H9 (cell line): Measurements from ENCODE around the gene DPRX. TPM values are rescaled to one million over a fixed set of nuclear protein-coding genes. Genes with fewer than 3 reads are reported as not detected.

Experiments
- DNase-seq: peaks from one replicate; pipeline ENCODE4 v3.0.0-alpha.2; 2017
- H2AFZ ChIP-seq: one replicate; pipeline ENCODE4 v1.6.1; 2013; ENCODE audit warnings: mild to moderate bottlenecking, low read length, control low read depth, moderate library complexity
- H2AK5ac ChIP-seq: 2 replicates; pipeline ENCODE4 v1.6.1; 2013; ENCODE audit warnings: low read length, control low read depth, mixed read lengths; ENCODE audit not compliant: insufficient read length
- H2BK120ac ChIP-seq: one replicate; pipeline ENCODE4 v1.6.1; 2013; ENCODE audit warnings: low read depth, mild to moderate bottlenecking, low read length, control low read depth, inconsistent platforms; ENCODE audit not compliant: poor library complexity, severe bottlenecking
- H2BK12ac ChIP-seq: 2 replicates; pipeline ENCODE4 v1.6.1; 2013; ENCODE audit warnings: low read length, control low read depth, mixed read lengths, low read depth; ENCODE audit not compliant: insufficient read length
- H2BK15ac ChIP-seq: 2 replicates; pipeline ENCODE4 v1.6.1; 2013; ENCODE audit warnings: low read depth, low read length, control low read depth
- H2BK20ac ChIP-seq: one replicate; pipeline ENCODE4 v1.6.1; 2013; ENCODE audit warnings: low read depth, mild to moderate bottlenecking, low read length, control low read depth, inconsistent platforms; ENCODE audit not compliant: poor library complexity, severe bottlenecking
- H2BK5ac ChIP-seq: 2 replicates; pipeline ENCODE4 v1.6.1; 2013; ENCODE audit warnings: low read length, control low read depth, mixed read lengths; ENCODE audit not compliant: insufficient read length
- H3K14ac ChIP-seq: 2 replicates; pipeline ENCODE4 v1.6.1; 2013; ENCODE audit warnings: low read length, control low read depth; ENCODE audit not compliant: insufficient read depth
- H3K18ac ChIP-seq: 2 replicates; pipeline ENCODE4 v1.6.1; 2013; ENCODE audit warnings: low read depth, mild to moderate bottlenecking, mixed read lengths, low read length, control low read depth; ENCODE audit not compliant: insufficient read length
- H3K23ac ChIP-seq: 2 replicates; pipeline ENCODE4 v1.6.1; 2013; ENCODE audit warnings: low read length, control low read depth, mixed read lengths, low read depth; ENCODE audit not compliant: insufficient read length
- H3K23me2 ChIP-seq: 2 replicates; pipeline ENCODE4 v1.6.1; 2013; ENCODE audit warnings: low read depth, mild to moderate bottlenecking, mixed read lengths, low read length, control low read depth; ENCODE audit not compliant: insufficient read length, poor library complexity, severe bottlenecking
- H3K27ac ChIP-seq: 2 replicates; pipeline ENCODE4 v1.5.1; 2013; ENCODE audit warnings: low read length, control low read depth, mixed read lengths, low read depth; ENCODE audit not compliant: insufficient read length
- H3K27me3 ChIP-seq: 2 replicates; pipeline ENCODE4 v1.6.1; 2013; ENCODE audit warnings: low read length, control low read depth, inconsistent platforms; ENCODE audit not compliant: insufficient read depth
- H3K4ac ChIP-seq: 2 replicates; pipeline ENCODE4 v1.6.1; 2013; ENCODE audit warnings: low read depth, mild to moderate bottlenecking, control low read depth, inconsistent platforms, low read length, moderate library complexity
- H3K4me1 ChIP-seq: 2 replicates; pipeline ENCODE4 v1.6.1; 2013; ENCODE audit warnings: low read length, control low read depth, inconsistent platforms; ENCODE audit not compliant: insufficient read depth
- H3K4me2 ChIP-seq: 2 replicates; pipeline ENCODE4 v1.6.1; 2013; ENCODE audit warnings: low read length, control low read depth, mixed read lengths; ENCODE audit not compliant: insufficient read length, insufficient read depth
- H3K56ac ChIP-seq: 2 replicates; pipeline ENCODE4 v1.6.1; 2013; ENCODE audit warnings: low read depth, mild to moderate bottlenecking, mixed read lengths, low read length, control low read depth; ENCODE audit not compliant: insufficient read length
- H3K79me1 ChIP-seq: 2 replicates; pipeline ENCODE4 v1.6.1; 2013; ENCODE audit warnings: low read depth, mild to moderate bottlenecking, moderate library complexity, low read length, control low read depth, inconsistent platforms; ENCODE audit not compliant: insufficient read depth, poor library complexity, severe bottlenecking
- H3K79me2 ChIP-seq: 2 replicates; pipeline ENCODE4 v1.6.1; 2013; ENCODE audit warnings: low read length, control low read depth, inconsistent platforms; ENCODE audit not compliant: insufficient read depth
- H3K9ac ChIP-seq: 2 replicates; pipeline ENCODE4 v1.6.1; 2013; ENCODE audit warnings: low read length, control low read depth, mixed read lengths; ENCODE audit not compliant: insufficient read length; ENCODE audit errors: extremely low read depth
- H3K9me3 ChIP-seq: one replicate; pipeline ENCODE4 v1.6.1; 2013; ENCODE audit warnings: low read depth, low read length, inconsistent platforms; ENCODE audit not compliant: control insufficient read depth
- H3T11ph ChIP-seq: one replicate; pipeline ENCODE4 v1.6.1; 2013; ENCODE audit warnings: mild to moderate bottlenecking, low read length, control low read depth, inconsistent platforms
- H4K20me1 ChIP-seq: one replicate; pipeline ENCODE4 v1.6.1; 2013; ENCODE audit not compliant: control insufficient read depth, insufficient read length, insufficient read depth
- H4K5ac ChIP-seq: 2 replicates; pipeline ENCODE4 v1.6.1; 2013; ENCODE audit warnings: low read depth, mild to moderate bottlenecking, mixed read lengths, low read length, control low read depth; ENCODE audit not compliant: insufficient read length
- H4K8ac ChIP-seq: replicated peaks from 2 replicates; pipeline ENCODE4 v1.6.1; 2013; ENCODE audit warnings: low read length, control low read depth, mixed read lengths, low read depth; ENCODE audit not compliant: insufficient read length
- H4K91ac ChIP-seq: 2 replicates; pipeline ENCODE4 v1.6.1; 2013; ENCODE audit warnings: low read depth, mild to moderate bottlenecking, moderate library complexity, mixed read lengths, low read length, control low read depth; ENCODE audit not compliant: insufficient read length
- H3K27ac Mint-ChIP-seq, 3 experiments: 2 replicates in 2 of 3; 3 replicates in 1 of 3; pipeline ENCODE4 v1.8.0; 2020 to 2021; ENCODE audit warnings: mixed read lengths in 3 of 3, mild to moderate bottlenecking in 1 of 3, moderate library complexity in 1 of 3
- H3K27me3 Mint-ChIP-seq: 2 replicates; pipeline ENCODE4 v1.8.0; 2021; ENCODE audit warnings: low read depth, mild to moderate bottlenecking, moderate library complexity, mixed read lengths
- H3K36me3 Mint-ChIP-seq, 3 experiments: 2 replicates in 2 of 3; 3 replicates in 1 of 3; pipeline ENCODE4 v1.8.0; 2020 to 2021; ENCODE audit warnings: low read depth in 3 of 3, mixed read lengths in 3 of 3; ENCODE audit not compliant: insufficient read depth in 1 of 3
- H3K4me1 Mint-ChIP-seq, 2 experiments: 2 replicates each; pipeline ENCODE4 v1.8.0; 2020; ENCODE audit warnings: mixed read lengths in 2 of 2
- H3K4me3 Mint-ChIP-seq, 2 experiments: 2 replicates in 1 of 2; 3 replicates in 1 of 2; pipeline ENCODE4 v1.8.0; 2020 to 2021; ENCODE audit warnings: mild to moderate bottlenecking in 2 of 2, mixed read lengths in 2 of 2, moderate library complexity in 1 of 2
- H3K9me3 Mint-ChIP-seq, 2 experiments: 2 replicates in 1 of 2; 3 replicates in 1 of 2; pipeline ENCODE4 v1.8.0; 2020; ENCODE audit warnings: mild to moderate bottlenecking in 2 of 2, mixed read lengths in 2 of 2, moderate library complexity in 1 of 2
- WGBS: extraction: QIAGEN DNeasy Blood & Tissue Kit; methylation state at CpG from one replicate; pipeline ENCODE4 v1.1.7; 2013; ENCODE audit warnings: missing lambda C conversion rate, low lambda C conversion rate, mixed read lengths; ENCODE audit not compliant: insufficient read length; ENCODE audit errors: extremely low coverage; 5-methylcytosine and 5-hydroxymethylcytosine counted together
- total RNA-seq: library from RNA; stranded (reverse); gene quantifications from 2 replicates; pipeline ENCODE4 v1.2.1, GENCODE V29; 2021
- TF ChIP-seq, protein P1 (sequence below): fragments of 200-600 bp; sonication (generic); conservative IDR thresholded peaks from 3 replicates; pipeline ENCODE4 v1.8.0; 2021; ENCODE audit warnings: antibody characterized with exemption, mild to moderate bottlenecking

The DPRX gene
- total RNA-seq, 1 experiment from 2014 or later: not detected

DNA sequence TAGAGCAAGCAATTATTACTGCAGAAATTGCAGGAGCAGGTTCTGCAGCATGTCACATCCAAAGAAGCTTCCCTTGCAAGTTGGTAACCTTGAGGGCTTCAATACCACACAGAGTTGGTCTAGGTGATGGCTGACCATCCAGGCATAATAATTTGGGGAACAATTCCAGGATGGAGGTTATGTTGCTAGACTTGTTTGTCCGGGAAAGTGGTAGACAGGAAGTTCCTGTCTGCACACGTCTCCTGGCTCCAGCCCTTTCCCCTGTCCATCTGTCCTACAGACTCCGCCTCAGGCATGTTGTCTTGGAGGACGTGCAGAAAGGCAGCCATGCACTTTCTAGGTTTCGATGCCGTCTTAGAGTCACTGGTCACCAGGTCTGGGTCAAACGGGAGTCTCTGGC lies 26.0 kb downstream of the DPRX start:
- H2BK15ac ChIP-seq: no peak overlapping the region
- H3K9me3 Mint-ChIP-seq: peaks cover 34 to 39% of the 10 kb centered on the region in 2 experiments
- no peak overlapping the region for H3K56ac ChIP-seq
- H3K27ac Mint-ChIP-seq: peak overlapping the region in 2 of 3 experiments; percentile 63 to 88; a peak in 1 of 7 replicates
- peaks cover 30 to 42% of the 10 kb centered on the region in 2 experiments for H3K4me1 Mint-ChIP-seq
- H4K5ac ChIP-seq: no peak overlapping the region
- no peak overlapping the region for H2BK120ac ChIP-seq
- H3K9ac ChIP-seq: no peak overlapping the region
- H3K4ac ChIP-seq: no peak overlapping the region
- no peaks in the 10 kb centered on the region for H3K79me2 ChIP-seq
- no peak overlapping the region for H2BK12ac ChIP-seq
- no peak overlapping the region for H2BK5ac ChIP-seq
- no peak overlapping the region for H2AK5ac ChIP-seq
- H4K20me1 ChIP-seq: no peaks in the 10 kb centered on the region
- no peak overlapping the region for H3T11ph ChIP-seq
- no peak overlapping the region for H4K91ac ChIP-seq
- H2BK20ac ChIP-seq: no peak overlapping the region
- no peaks in the 10 kb centered on the region for H3K23me2 ChIP-seq
- no peak for DNase-seq
- H3K27me3 Mint-ChIP-seq: peaks cover 7% of the 10 kb centered on the region
- H2AFZ ChIP-seq: no peak overlapping the region
- H3K4me1 ChIP-seq: peaks cover 9% of the 10 kb centered on the region
- no peaks in the 10 kb centered on the region for H3K27me3 ChIP-seq
- H3K4me2 ChIP-seq: no peak overlapping the region
- H4K8ac ChIP-seq: no peak overlapping the region
- H3K36me3 Mint-ChIP-seq: peaks cover 18 to 39% (median 25%) of the 10 kb centered on the region in 3 experiments
- peaks cover 16% of the 10 kb centered on the region for H3K9me3 ChIP-seq
- H3K18ac ChIP-seq: no peak overlapping the region
- H3K79me1 ChIP-seq: no peaks in the 10 kb centered on the region
- TF ChIP-seq, protein P1, sequence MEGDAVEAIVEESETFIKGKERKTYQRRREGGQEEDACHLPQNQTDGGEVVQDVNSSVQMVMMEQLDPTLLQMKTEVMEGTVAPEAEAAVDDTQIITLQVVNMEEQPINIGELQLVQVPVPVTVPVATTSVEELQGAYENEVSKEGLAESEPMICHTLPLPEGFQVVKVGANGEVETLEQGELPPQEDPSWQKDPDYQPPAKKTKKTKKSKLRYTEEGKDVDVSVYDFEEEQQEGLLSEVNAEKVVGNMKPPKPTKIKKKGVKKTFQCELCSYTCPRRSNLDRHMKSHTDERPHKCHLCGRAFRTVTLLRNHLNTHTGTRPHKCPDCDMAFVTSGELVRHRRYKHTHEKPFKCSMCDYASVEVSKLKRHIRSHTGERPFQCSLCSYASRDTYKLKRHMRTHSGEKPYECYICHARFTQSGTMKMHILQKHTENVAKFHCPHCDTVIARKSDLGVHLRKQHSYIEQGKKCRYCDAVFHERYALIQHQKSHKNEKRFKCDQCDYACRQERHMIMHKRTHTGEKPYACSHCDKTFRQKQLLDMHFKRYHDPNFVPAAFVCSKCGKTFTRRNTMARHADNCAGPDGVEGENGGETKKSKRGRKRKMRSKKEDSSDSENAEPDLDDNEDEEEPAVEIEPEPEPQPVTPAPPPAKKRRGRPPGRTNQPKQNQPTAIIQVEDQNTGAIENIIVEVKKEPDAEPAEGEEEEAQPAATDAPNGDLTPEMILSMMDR: no peak
- H3K23ac ChIP-seq: no peak overlapping the region
- whole genome bisulfite sequencing: no CpG with 5 or more reads among the region's 7 CpGs
- no peak overlapping the region for H3K14ac ChIP-seq
- no peak overlapping the region for H3K4me3 Mint-ChIP-seq
- no peak overlapping the region for H3K27ac ChIP-seq
